ENCODE data around the gene JAK1.

Gene JAK1

GRCh38 chr1:64996541-64997257 is 30.4 kb upstream of the JAK1 start:
- no peaks in the 10 kb centered on the region for H3K36me3 ChIP-seq (replicated peaks)
- TF ChIP-seq, protein P1, sequence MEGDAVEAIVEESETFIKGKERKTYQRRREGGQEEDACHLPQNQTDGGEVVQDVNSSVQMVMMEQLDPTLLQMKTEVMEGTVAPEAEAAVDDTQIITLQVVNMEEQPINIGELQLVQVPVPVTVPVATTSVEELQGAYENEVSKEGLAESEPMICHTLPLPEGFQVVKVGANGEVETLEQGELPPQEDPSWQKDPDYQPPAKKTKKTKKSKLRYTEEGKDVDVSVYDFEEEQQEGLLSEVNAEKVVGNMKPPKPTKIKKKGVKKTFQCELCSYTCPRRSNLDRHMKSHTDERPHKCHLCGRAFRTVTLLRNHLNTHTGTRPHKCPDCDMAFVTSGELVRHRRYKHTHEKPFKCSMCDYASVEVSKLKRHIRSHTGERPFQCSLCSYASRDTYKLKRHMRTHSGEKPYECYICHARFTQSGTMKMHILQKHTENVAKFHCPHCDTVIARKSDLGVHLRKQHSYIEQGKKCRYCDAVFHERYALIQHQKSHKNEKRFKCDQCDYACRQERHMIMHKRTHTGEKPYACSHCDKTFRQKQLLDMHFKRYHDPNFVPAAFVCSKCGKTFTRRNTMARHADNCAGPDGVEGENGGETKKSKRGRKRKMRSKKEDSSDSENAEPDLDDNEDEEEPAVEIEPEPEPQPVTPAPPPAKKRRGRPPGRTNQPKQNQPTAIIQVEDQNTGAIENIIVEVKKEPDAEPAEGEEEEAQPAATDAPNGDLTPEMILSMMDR (IDR thresholded peaks at IDR 0.05; ENCODE audit: low read depth, low read length, missing control alignments) = no peak
- in situ Hi-C loops (cut with HindIII; ENCODE audit: low pct_ligation_motif_present, low sequenced_read_pairs) = no loop called here
- no peak overlapping the region for H3K4me3 ChIP-seq (ENCODE audit: low read depth, low read length)
- no peak for DNase-seq
- H3K27ac ChIP-seq = no peak overlapping the region
- no peaks in the 10 kb centered on the region for H3K27me3 ChIP-seq (replicated peaks)

- H3K27me3 ChIP-seq (replicated peaks) = no peaks in the 10 kb centered on the region
- no peaks in the 10 kb centered on the region for H3K36me3 ChIP-seq (replicated peaks)
- TF ChIP-seq, protein P1 (IDR thresholded peaks at IDR 0.05; ENCODE audit: low read depth, low read length, missing control alignments) = no peak
- in situ Hi-C loops (cut with HindIII; ENCODE audit: low pct_ligation_motif_present, low sequenced_read_pairs) = no loop called here
- H3K27ac ChIP-seq = no peak overlapping the region
- no peak for DNase-seq
- H3K4me3 ChIP-seq (ENCODE audit: low read depth, low read length) = no peak overlapping the region
Observed at GRCh38 chr1:64995316-64995715, 29.0 kb upstream of the JAK1 start.

- DNase-seq = no peak
- Histone ChIP-seq H3K27ac (no peak overlapping the region), H3K36me3 (replicated peaks) (no peaks in the 10 kb centered on the region), H3K4me3 (ENCODE audit: low read depth, low read length) (no peak overlapping the region), H3K27me3 (replicated peaks) (no peaks in the 10 kb centered on the region)
- in situ Hi-C loops (cut with HindIII; ENCODE audit: low pct_ligation_motif_present, low sequenced_read_pairs) = no loop called here
- TF ChIP-seq, protein P1 (IDR thresholded peaks at IDR 0.05; ENCODE audit: low read depth, low read length, missing control alignments) = no peak
Observed at GRCh38 chr1:64986903-64987871, 20.8 kb upstream of the JAK1 start.

DNA sequence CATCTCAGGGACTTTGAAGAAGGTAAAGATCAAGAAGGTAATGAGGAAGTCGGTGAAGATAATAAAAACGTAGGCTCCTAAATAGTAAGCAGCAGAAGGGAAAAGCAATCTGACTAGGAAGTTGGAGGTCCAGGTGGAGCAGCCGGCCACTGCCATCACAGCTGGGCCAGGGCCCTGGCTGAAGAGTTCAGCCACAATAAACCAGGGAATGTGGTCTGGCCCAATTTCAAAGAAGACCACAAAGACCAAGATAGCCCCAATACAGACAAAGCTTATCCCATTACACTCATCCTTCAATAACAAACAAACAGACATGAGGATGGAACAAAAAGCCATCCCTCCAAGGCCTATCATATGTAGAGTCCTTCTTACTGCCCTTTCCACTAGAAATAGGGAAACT is 18.4 kb upstream of the JAK1 start:
- Histone ChIP-seq H3K27me3 (replicated peaks) (no peaks in the 10 kb centered on the region), H3K27ac (no peak overlapping the region), H3K4me3 (ENCODE audit: low read depth, low read length) (no peak overlapping the region), H3K36me3 (replicated peaks) (no peaks in the 10 kb centered on the region)
- in situ Hi-C loops (cut with HindIII; ENCODE audit: low pct_ligation_motif_present, low sequenced_read_pairs) = no loop called here
- no peak for DNase-seq
- TF ChIP-seq, protein P1 (IDR thresholded peaks at IDR 0.05; ENCODE audit: low read depth, low read length, missing control alignments) = no peak

DNA sequence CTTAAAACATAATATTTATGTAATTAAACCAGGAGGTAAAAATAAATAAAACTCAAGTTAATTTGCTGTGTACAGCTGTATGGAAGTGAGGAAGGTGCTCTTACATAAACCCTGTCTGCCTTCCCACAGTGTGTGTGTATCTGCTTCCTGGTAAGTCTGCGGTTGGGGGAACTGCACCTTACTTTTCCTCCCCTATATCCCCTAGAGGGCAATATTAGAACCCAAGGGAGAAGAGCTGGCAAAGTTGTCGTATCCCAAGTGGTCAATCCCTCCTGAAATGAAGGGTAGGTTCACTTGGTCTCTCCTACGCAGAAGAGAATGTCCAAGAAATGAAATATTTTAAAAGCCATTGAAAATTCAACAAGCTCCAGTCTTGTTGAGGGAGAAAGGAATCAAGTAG is 17.8 kb upstream of the JAK1 start:
- DNase-seq = no peak
- TF ChIP-seq, protein P1 (IDR thresholded peaks at IDR 0.05; ENCODE audit: low read depth, low read length, missing control alignments) = no peak
- in situ Hi-C loops (cut with HindIII; ENCODE audit: low pct_ligation_motif_present, low sequenced_read_pairs) = no loop called here
- Histone ChIP-seq H3K4me3 (ENCODE audit: low read depth, low read length) (no peak overlapping the region), H3K27me3 (replicated peaks) (no peaks in the 10 kb centered on the region), H3K27ac (no peak overlapping the region), H3K36me3 (replicated peaks) (no peaks in the 10 kb centered on the region)

All from brain microvascular endothelial cell (primary cell).